GM20000 (cell line): ENCODE results near the gene EVL.
A peak's percentile ranks its signal among the peaks of the same experiment; 100 is the strongest.

ENCODE experiments used
- DNase-seq: peaks from one replicate; pipeline ENCODE4 v3.0.0; 2012; ENCODE audit warnings: low spot score
- TF ChIP-seq, protein P1 (sequence below): IDR thresholded peaks from 2 replicates; pipeline ENCODE4 v1.5.1; 2012; ENCODE audit warnings: mild to moderate bottlenecking, control low read depth; ENCODE audit errors: extremely low read depth, missing control alignments

The EVL gene

DNA sequence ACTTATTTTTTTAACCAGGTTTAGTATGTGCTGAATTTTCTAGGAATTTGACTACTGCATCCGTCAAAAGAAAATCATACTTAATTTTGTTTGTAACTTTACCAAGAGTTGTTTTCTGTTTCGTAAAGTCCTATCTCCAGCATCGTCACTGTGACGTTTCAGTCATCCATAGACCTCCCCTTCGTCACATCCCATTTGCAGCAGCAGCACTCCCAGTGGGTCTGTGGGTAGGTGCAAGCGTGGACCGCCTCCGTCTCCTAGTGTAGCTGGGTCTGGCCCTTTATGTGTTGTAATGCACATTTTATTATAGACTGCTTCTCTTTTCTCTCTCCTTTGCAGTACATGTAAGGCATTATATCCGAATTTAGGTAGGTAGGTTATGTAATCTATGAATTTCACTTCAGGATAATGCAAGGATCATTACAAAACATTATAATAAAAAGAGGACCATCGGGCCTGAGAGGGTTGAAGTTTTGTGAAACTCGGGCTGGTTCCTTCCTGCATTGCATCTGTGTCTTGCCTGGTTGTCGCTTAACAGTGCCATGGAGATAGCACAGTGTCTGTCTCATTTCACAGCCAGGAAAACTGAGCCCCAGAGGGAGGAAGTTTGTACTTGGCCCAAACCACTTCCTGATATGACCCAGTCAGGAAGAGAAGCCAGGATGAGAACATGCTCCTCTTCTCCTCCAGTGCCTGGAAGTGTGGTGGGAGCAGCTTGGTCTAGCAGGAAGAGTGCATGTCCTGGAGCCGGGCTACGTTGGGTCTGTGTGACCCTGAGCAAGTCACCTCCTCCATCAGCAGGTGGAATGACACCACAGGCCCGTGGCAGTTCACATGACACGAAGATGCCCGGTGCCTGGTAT lies 41.3 kb downstream of the EVL start:
- DNase-seq: no peak
- TF ChIP-seq, protein P1, sequence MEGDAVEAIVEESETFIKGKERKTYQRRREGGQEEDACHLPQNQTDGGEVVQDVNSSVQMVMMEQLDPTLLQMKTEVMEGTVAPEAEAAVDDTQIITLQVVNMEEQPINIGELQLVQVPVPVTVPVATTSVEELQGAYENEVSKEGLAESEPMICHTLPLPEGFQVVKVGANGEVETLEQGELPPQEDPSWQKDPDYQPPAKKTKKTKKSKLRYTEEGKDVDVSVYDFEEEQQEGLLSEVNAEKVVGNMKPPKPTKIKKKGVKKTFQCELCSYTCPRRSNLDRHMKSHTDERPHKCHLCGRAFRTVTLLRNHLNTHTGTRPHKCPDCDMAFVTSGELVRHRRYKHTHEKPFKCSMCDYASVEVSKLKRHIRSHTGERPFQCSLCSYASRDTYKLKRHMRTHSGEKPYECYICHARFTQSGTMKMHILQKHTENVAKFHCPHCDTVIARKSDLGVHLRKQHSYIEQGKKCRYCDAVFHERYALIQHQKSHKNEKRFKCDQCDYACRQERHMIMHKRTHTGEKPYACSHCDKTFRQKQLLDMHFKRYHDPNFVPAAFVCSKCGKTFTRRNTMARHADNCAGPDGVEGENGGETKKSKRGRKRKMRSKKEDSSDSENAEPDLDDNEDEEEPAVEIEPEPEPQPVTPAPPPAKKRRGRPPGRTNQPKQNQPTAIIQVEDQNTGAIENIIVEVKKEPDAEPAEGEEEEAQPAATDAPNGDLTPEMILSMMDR: no peak

DNA sequence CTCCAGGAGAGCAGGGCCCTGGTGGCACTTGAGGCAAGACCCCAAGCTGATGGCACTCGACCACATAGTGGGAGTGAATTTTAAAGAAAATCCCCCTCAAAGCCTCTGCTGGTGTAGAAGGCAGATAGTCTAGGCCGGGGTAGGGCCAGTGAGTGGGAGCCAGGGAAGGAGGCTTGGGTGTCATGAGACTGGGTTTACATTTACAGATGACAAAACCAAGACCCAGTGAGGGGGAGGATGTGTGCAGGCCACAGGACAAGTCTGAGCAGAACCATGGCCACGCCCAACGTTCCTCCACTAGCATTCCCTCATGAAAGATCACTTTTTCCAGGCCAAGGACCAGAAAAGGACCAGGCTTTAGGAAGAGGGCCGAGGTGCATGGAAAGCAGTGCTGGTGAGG lies 42.0 kb downstream of the EVL start:
- no peak for DNase-seq
- TF ChIP-seq, protein P1: no peak

DNA sequence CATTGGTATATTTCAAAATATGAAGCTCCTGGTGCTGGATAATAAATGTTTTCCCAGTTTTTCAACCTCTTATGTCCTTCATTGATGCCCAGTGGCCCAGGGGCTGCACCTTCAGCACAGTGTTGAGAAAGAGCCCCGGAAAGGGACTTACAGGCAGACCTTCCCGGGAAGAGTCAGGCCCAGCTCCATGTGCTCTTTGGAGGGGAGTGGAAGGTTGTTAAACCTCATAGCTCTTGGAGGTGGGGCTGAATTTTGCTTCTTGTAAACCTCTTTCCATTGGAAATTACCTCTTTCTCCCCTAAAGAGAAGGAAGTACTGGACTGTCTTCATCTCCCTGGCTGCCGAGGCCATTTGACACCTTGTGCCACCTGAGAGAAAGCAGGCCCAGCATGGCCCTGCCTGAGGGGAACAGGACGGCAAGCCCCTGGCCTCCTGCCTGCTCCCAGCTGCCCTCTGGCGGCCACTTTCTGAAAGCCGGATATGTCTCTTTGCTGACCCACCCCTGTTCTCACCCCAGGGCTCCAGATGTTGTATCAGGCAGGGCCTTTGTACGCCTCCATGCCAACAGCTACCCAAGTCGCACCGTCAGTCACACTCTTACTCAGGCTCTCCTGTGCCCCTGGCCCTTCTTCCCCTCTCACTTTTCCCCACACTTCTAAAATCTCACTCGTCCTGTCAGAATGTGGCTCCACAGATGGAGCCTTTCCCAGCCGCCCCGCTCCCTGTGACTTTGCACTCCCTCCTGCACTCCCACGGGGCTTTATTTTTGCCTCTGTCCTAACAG lies 43.0 kb downstream of the EVL start:
- DNase-seq: peak; percentile 75
- TF ChIP-seq, protein P1: peak; percentile 53

DNA sequence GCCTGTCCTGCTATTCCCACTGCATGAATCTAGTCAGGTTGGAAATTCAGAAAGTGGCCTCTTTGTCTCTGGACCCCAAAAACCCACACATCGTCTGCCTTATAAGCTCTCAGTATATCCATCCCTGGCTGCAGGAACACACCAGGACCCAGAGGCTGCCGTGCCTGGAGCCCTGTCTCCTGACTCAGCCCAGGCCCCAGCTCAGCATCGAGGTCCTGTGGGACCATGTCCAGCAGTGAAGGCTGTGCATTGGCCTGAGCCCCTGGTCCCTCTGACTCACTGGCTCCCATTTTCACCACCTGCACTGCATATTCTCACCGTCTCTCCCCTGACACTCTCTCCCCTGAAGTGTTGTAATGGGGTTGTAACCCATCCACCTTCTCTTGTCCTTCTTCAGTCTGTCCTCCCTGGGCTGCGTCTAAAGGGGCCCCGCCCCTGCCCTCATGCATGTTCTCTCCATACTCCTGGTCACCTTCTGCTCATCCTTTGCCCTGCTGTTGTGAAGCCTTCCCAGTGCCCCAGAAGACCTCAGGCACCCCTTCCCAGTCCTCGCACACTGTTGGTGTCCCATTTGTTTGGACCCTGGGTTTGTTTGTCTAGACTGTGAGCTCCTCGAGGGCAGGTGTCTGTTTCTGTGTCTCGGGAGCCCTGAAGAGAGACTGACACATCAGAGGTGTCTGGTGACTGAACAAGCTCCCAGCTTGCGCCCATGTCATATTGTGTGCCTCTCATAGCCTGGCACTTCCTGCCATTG lies 43.8 kb downstream of the EVL start:
- no peak for DNase-seq
- TF ChIP-seq, protein P1: no peak

DNA sequence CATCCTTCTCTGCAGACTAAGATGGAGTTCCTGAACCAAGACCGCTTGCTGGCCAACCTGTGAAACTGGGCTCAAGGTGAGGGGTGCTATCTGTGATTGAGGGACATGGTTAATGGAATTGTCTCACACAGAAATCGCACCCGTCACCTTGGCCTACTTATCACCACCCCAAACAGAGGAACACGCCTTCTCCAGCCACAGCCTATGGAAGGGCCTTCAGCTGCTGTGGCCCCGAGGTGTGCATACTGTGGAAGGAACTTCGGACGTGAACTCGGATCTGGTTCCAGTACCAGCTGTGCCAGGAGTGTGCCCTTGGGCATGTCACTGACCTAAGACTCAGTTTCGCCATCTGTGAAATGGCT lies 44.4 kb downstream of the EVL start:
- DNase-seq: no peak
- TF ChIP-seq, protein P1: no peak

DNA sequence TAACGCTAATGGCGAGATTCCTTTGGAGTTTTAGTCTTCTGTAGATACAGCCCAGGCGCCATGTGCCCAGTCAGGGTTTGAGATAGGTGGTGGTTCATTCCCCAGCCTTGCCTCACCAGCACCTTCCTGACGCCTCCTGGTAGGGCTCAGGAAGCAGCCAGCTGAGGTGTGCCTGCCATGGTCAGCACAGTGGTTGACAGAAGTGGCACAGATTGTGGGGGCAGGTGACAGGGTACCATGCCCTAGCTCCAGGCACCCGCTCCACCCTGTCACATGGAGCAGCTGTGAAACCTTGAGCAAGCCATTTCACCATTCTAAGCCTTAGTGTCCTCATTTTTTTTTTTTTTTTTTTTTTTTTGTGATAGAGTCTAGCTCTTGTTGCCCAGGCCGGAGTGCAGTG lies 45.6 kb downstream of the EVL start:
- TF ChIP-seq, protein P1: no peak
- no peak for DNase-seq
